ENCODE measurements around the gene GABBR2.

DNA sequence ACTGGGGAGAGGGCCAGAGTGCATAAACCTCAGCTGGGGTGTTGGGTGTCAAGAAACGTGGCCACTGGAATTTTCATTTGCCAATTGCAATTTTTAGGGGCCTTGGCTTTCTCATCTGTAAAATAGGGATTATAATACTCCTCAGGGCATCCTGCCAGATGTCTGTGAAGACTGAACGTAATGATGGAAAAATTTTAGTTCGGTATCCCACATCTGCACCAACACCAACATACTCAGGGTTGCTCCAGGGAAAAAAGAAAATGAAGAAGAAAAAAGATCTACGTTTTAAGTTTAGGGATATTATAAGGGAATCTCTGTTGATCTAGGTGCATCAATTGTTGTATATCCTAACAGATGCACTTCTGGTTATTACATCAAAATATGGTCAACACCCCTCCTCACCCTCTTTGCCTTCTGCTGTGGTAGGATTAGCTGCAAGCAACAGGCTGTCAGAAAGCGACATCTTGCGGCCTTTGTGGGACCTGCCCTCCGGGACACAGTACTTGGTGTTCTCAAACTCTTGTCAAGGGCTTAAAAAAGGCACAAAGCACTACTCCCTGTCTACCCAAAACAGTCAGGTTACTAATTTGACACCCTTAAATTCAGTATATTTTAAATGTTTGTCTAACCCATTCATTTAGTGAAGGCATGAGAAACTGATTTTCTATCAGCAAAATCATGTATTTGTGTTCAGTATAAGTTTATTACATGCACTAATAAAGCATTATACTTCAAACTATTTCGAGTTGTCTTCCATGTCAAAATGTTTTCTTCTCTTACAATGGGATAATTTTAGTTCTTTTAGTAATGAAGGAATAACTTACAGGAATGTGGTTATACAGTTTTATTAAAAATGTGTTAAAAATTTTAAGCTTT, 445.0 kb downstream of the GABBR2 start:
- TF ChIP-seq, protein P1, sequence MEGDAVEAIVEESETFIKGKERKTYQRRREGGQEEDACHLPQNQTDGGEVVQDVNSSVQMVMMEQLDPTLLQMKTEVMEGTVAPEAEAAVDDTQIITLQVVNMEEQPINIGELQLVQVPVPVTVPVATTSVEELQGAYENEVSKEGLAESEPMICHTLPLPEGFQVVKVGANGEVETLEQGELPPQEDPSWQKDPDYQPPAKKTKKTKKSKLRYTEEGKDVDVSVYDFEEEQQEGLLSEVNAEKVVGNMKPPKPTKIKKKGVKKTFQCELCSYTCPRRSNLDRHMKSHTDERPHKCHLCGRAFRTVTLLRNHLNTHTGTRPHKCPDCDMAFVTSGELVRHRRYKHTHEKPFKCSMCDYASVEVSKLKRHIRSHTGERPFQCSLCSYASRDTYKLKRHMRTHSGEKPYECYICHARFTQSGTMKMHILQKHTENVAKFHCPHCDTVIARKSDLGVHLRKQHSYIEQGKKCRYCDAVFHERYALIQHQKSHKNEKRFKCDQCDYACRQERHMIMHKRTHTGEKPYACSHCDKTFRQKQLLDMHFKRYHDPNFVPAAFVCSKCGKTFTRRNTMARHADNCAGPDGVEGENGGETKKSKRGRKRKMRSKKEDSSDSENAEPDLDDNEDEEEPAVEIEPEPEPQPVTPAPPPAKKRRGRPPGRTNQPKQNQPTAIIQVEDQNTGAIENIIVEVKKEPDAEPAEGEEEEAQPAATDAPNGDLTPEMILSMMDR (IDR thresholded peaks at IDR 0.05; ENCODE audit: low read length) = peak; percentile 93
- TF ChIP-seq EZH2 (optimal IDR thresholded peaks at IDR 0.05; ENCODE audit: low read depth, low read length) (no peak), EZH2phosphoT487 (IDR thresholded peaks at IDR 0.05; ENCODE audit: low read length) (no peak)

Data from MM.1S (cell line).